Activated CD8-positive, alpha-beta memory T cell treated with anti-CD3 and anti-CD28 coated beads, Interleukin-2, amount 50 U/mL, for 24 hours (primary cell): ENCODE results near the gene FBXO47.
"Not testable (repeated sequence)": the region's sequence is repeated elsewhere in the genome, so short reads cannot be mapped to it uniquely, and the experiment has no call there.

Experiments
- DNase-seq: peaks from one replicate; pipeline ENCODE4 v3.0.0-alpha.2; 2020; ENCODE audit errors: extremely low read depth

FBXO47 gene

GRCh38 chr17:38980490-38981217 is 13.5 kb upstream of the FBXO47 start:
- DNase-seq, result no peak

DNA sequence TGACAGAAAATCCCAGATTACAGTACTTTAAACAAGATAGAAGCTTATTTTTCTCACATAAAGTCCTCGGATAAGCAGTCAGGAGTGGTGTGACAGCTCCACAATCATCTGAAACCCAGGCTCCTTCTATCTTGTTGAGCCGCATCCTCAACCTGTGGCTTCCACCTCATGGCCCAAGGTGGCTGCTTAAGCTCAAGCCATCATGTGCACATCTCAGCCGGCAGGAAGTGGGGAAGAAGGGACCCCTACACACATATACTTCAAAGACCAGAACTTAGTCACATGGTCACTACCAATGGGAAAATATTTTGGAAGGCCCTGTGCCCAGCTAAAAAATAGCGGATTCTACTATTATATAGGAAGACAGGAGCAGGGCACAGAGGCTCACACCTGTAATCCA is 11.0 kb upstream of the FBXO47 start:
- no peak for DNase-seq

GRCh38 chr17:38976187-38976551 is 9.0 kb upstream of the FBXO47 start:
- DNase-seq, result not testable (repeated sequence)

DNA sequence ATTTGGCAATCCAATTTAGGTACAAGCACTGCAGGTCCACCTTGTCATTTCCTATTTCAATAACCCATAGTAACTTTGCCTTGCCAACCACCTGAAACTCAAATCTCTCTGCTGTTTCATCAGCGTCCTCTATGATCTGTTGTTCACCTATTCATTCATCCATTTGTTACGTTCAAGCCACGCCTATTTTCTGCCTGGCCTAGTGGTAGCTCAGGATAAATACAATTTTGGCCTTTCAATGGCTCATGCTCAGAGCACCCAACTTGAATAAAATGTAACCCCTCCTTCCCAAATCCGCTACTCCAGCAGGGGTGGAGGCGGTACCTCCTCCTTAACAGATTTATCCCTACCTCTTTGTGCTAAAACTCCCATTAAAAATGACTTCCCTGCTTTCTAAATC is 3.6 kb upstream of the FBXO47 start:
- DNase-seq, result no peak

GRCh38 chr17:38970128-38970527 is 2.9 kb upstream of the FBXO47 start:
- DNase-seq, result no peak

DNA sequence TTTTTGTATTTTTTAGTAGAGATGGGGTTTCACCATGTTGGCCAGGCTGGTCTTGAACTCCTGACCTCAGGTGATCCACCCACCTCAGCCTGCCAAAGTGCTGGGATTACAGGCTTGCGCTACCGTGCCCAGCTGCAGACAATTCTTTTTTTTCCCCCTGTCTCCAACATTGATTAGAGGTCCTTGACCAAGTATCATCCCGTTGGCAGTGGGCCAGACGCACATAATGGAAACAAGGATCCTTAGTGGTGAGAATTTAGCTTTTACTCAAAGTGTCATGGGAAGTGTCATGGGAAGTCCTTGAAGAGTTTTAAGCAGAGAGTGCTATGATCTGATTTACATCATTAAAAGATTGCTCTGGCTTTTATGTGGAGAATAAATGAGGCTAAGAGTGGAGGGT is 2.1 kb upstream of the FBXO47 start:
- no peak for DNase-seq

DNA sequence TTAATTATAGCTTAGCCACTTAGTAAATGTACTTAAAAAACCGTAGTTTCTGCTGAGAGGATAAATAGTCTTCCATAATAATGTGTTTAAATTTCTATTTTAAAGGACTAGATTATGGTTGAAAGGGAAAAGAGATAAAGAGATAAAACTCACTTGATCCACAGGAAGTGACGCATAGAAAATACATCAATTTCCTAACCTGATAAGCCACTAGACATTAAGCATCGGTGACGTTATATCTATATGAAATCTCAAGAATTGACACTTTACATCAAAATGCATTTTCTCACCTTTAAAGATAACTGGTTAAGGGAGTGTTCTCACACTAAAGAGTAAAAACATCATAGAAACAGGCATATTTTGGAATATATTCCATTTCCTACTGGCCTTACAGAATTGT is 5.8 kb downstream of the FBXO47 start:
- DNase-seq, result no peak

- DNase-seq, result no peak
Measured at GRCh38 chr17:38960402-38960801, 6.8 kb downstream of the FBXO47 start.

DNA sequence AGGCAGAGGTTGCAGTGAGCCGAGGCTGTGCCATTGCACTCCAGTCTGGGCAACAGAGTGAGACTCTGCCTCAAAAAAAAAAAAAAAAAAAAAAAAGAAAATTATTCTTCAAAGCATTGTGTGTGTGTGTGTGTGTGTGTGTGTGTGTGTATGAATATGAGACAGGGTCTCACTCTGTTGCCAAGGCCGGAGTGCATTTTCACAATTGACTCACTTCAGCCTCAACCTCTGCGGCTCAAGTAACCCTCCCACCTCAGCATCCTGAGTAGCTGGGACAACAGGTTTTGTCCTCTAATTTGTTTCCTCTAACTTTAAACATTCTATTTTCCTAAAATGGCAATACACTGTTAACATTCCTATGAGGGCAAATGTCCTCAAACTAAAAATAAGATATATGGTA is 7.7 kb downstream of the FBXO47 start:
- no peak for DNase-seq

DNA sequence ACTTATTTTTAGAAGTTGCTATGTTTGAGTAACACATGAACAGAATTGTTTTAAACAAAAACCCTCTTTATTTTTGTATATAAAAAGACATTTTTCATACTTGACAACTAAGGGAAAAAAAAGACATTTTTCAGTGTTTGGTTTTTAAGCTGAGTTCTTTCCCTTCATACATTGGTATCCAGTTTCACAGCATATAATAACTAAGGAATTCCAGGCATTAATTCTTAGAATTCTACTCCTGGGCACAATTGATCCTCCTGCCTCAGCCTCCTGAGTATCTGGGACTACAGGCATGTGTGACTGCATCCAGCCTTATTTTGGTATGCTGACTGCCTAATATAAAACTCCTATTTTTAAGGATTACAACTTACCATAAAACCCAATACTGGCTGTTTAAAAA is 8.4 kb downstream of the FBXO47 start:
- DNase-seq, result no peak

DNA sequence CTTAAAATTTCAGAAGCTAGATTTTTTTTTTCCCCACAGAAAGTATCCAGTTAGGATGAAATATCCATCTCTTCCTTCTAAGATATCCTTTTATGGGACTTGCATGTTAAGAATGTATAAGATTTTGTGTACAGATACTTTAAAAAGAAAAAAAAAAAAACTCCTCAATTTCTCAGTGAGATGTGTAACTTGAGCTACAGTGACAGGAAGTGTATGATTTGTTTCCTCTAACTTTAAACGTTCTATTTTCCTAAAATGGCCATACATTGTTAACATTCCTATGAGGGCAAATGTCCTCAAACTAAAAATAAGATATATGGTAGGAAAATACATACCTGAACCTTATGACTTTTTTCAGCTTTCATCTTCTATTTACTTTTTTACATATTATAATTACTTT is 8.9 kb downstream of the FBXO47 start:
- DNase-seq, result no peak

DNA sequence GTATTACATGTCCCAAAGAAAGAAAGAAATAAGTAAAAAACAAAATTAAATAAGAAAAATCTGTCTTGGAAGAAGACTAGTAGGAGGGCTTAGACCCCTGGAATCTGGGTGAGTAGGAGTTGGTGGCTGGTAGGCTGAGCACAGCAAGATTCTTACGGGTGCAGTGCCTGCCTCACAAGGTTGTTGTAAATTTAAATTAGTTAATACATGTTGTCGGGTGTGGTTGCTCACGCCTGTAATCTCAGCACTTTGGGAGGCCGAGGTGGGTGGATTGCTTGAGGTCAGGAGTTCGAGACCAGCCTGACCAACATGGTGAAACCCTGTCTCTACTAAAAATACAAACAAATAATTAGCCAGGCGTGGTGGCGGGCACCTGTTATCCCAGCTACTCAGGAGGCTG is 13.4 kb downstream of the FBXO47 start:
- DNase-seq, result not testable (repeated sequence)

- no peak for DNase-seq
Measured at GRCh38 chr17:38947189-38947588, 20.0 kb downstream of the FBXO47 start.

GRCh38 chr17:38943607-38944006 is 23.6 kb downstream of the FBXO47 start:
- DNase-seq, result no peak

GRCh38 chr17:38942696-38943334 is 24.4 kb downstream of the FBXO47 start:
- DNase-seq, result no peak

DNA sequence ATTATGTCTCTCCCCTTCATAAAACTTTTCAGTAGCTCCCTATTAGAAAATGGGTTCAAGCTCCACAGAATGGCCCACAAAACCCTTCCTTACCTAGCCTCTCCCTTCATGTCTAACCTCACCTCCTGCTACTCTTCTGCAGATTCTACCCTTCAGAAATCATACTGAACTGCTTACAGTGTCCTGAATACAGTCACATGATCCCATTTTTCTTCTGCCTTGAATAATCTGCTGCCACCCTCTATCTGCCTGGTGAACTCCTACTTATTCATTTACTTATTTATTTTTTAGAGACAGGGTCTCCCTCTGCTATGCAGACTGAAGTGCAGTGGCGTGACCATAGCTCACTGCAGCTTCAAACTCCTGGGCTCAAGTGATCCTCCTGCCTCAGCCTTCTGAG is 26.8 kb downstream of the FBXO47 start:
- no peak for DNase-seq

- no peak for DNase-seq
Measured at GRCh38 chr17:38939987-38940386, 27.2 kb downstream of the FBXO47 start.

GRCh38 chr17:38933962-38934361 is 33.2 kb downstream of the FBXO47 start:
- not testable (repeated sequence) for DNase-seq

DNA sequence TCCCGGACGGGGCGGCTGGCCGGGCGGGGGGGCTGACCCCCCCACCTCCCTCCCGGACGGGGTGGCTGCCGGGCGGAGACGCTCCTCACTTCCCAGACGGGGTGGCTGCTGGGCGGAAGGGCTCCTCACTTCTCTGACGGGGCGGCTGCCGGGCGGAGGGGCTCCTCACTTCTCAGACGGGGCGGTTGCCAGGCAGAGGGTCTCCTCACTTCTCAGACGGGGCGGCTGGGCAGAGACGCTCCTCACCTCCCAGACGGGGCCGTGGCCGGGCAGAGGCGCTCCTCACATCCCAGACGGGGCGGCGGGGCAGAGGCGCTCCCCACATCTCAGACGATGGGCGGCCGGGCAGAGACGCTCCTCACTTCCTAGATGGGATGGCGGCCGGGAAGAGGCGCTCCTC is 36.4 kb downstream of the FBXO47 start:
- DNase-seq, result not testable (repeated sequence)

DNA sequence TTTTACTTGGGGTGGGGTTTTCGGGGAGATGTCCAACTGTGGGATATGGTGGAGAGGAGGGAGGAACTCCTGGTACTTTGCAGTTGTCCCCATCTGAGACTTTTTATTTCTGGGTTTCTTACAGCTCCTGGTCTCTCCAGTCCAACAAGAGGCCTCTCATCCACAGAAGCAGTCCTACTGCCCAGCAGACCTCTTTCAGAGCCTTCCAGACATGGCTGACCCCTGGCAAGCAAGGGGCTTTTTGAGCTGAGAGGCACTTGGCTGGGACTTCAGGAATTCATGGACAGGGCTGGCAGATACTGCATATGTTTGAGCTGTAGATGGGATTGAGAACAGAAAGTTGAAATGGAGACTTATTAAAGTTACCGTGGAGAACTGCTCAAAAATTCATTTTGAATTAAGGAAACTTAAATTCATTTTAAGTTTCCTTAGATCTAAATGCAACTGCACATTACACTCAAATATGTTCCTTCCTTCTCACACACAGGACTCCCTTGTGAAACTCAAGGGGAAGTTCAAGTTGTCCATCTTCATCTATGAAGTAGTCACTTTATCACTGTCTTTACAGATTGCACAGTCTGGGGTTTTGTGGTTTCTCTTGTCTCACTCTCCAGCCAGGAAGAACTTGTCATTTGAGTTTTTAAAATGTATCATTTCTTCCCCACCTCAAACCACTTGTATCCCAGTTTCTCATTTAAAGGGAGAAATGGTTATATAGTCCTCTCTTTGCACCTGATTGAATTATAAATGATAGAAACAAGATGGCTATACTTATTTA is 40.7 kb downstream of the FBXO47 start:
- no peak for DNase-seq

DNA sequence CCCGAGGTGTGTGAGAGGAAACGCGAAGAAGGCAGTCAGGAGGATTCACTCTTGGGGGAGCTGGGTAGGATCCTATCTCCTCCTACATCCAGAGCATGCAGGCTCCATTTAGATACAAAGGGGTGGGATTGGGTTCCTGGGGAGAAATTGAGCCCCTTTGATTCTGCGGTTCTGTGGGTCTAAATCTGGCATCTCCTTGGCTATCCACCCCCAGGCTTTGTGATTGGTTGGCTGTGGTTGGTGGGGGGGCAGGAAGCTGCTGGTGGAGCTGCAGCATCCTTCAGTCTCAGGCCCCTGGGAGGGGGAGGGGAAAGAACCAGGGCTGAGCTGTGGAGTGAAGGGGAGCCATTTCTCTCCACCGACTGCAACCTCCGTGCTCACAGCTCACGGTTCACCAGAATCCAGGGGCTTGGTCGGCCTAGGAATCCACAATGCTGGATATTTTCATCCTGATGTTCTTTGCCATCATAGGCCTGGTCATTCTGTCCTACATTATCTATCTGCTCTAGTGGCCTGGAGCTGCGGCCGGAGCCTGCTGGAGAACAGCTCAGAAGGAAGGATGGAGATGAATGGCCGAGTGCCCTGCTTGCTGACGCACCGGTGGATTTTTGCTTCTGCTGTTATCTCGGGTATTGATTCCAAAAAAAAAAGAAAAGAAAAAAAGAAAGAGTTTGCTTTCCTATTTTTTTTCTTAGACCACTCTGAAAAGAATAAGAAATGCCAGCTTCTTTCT is 41.8 kb downstream of the FBXO47 start, which contains the start of gene LASP1NB:
LASP1NB (plus strand) TSS at position 352 of the 733 bp plus-strand sequence.
- DNase-seq, result no peak
